HFF-Myc (cell line): ENCODE data around the gene MSH2.

ENCODE experiments used
- DNase-seq: peaks from one replicate; pipeline ENCODE4 v3.0.0-alpha.2; 2011; ENCODE audit warnings: low read depth; ENCODE audit errors: extremely low read depth
- H3K4me3 ChIP-seq: replicated peaks from 2 replicates; pipeline ENCODE4 v1.5.1; 2011; ENCODE audit warnings: low read depth, mild to moderate bottlenecking, control low read depth, low read length
- TF ChIP-seq, protein P1 (sequence below): IDR thresholded peaks from 2 replicates; pipeline ENCODE4 v1.5.1; 2012; ENCODE audit warnings: mild to moderate bottlenecking, low read depth, low read length, control low read depth; ENCODE audit errors: missing control alignments

Gene MSH2

GRCh38 chr2:47471429-47472116 is 68.6 kb downstream of the MSH2 start:
- no peak for DNase-seq
- H3K4me3 ChIP-seq: no peak overlapping the region
- TF ChIP-seq, protein P1, sequence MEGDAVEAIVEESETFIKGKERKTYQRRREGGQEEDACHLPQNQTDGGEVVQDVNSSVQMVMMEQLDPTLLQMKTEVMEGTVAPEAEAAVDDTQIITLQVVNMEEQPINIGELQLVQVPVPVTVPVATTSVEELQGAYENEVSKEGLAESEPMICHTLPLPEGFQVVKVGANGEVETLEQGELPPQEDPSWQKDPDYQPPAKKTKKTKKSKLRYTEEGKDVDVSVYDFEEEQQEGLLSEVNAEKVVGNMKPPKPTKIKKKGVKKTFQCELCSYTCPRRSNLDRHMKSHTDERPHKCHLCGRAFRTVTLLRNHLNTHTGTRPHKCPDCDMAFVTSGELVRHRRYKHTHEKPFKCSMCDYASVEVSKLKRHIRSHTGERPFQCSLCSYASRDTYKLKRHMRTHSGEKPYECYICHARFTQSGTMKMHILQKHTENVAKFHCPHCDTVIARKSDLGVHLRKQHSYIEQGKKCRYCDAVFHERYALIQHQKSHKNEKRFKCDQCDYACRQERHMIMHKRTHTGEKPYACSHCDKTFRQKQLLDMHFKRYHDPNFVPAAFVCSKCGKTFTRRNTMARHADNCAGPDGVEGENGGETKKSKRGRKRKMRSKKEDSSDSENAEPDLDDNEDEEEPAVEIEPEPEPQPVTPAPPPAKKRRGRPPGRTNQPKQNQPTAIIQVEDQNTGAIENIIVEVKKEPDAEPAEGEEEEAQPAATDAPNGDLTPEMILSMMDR: no peak

DNA sequence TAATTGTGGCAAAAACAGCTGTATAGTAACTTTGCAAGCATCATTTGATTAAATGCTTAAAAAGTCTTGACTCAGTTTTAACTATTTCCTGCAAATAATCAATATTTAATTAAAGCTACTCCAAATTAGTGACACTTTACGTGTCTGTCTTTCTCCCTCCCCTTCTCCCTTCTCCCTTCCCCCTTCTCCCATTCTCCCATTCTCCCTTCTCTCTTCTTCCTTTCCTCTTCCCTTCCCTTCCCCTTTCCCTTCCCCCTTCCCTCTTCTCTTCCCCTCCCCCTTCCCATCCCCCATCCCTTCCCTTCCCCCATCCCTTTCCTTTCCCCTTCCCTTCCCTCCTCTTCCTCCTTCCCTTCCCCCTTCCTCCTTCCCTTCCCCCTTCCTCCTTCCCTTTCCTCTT is 76.9 kb downstream of the MSH2 start:
- TF ChIP-seq, protein P1: no peak
- DNase-seq: no peak
- no peak overlapping the region for H3K4me3 ChIP-seq

GRCh38 chr2:47483191-47483590 is 80.2 kb downstream of the MSH2 start:
- DNase-seq: no peak
- no peak overlapping the region for H3K4me3 ChIP-seq
- TF ChIP-seq, protein P1: no peak

DNA sequence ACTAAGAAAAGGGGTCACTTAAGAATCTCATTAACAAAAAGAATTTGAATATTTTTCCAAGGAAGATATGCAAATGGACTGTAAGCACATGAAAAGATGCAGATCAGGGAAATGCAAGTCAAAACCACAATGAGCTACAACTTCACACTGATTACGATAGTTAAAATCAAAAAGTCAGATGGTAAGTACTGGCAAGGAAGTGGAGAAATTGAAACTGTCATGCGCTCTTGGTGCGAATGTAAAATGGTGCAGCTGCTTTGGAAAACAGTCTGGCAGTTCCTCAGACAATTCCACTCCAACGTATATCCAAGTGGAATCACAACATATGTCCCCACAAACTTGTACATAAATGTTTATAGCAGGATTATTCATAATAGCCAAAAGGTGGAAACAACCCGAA is 81.4 kb downstream of the MSH2 start:
- H3K4me3 ChIP-seq: no peak overlapping the region
- TF ChIP-seq, protein P1: no peak
- DNase-seq: no peak

DNA sequence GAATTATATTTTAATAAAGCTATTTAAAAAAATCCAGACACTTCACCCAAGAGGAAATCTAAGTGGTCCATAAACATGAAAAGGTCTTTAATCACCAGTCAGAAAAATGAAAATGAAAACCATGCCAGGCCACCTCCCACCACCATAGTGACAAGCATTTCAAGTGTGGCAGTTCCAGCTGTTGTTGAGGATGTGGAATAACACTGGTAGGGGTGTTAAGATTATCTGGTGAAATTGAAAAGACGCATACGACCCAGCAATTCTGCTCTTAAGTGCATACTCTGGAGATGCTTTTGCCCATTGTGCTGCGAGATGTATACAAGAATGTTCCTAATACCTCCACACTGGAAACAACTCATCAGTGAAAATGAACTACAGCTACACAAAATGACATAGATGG is 82.2 kb downstream of the MSH2 start:
- TF ChIP-seq, protein P1: no peak
- DNase-seq: no peak
- no peak overlapping the region for H3K4me3 ChIP-seq

- TF ChIP-seq, protein P1: no peak
- H3K4me3 ChIP-seq: no peak overlapping the region
- DNase-seq: no peak
Measured at GRCh38 chr2:47485751-47486300, 82.9 kb downstream of the MSH2 start.
